ENCODE results near the gene BRD3.

The BRD3 gene

DNA sequence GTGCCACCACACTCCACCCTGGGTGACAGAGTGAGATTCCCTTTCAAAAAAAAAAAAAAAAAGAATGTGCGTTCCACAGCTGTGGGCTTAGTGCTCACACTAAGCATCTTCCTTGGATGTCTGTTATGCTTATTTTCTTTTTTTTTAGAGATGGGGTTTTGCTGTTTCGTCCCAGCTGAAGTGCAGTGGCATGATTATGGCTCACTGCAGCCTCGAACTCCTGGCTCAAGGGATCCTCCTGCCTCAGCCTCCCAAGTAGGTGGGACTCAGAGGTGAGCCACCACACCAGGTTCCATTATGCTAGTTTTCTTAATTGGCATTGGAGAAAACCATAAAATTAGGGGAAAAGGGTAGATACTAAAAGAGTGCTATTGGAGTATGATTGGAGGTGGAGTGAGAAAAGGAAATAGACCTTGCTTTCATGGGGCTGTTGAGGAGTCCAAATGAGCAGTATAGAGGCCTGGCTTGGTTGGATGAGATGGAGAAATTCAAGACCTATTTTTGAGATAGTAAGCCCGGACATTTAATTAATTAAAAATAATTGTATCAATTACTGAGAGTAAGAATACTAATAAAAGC is 43.5 kb downstream of the BRD3 start:
- no peak for DNase-seq (ENCODE audit: low spot score)

DNA sequence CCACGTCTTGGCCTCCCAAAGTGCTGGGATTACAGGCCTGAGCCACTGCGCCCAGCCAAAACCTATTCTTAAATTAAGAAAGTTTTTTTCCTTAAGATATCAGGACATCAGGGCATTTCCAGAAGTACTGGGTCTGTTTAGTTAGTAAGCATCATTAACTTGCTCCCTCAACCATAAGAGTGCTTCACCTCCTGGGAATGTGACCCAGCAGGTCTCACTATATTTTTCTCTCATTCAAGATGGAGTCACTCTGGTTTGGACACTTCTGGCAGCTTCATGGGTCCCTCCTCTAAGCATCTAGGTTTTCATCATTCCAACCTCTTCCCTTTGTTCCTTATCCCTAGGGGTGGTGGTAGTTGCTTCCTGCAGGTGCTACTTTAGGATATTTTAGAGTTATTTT is 52.9 kb downstream of the BRD3 start:
- DNase-seq (ENCODE audit: low spot score) = no peak

DNA sequence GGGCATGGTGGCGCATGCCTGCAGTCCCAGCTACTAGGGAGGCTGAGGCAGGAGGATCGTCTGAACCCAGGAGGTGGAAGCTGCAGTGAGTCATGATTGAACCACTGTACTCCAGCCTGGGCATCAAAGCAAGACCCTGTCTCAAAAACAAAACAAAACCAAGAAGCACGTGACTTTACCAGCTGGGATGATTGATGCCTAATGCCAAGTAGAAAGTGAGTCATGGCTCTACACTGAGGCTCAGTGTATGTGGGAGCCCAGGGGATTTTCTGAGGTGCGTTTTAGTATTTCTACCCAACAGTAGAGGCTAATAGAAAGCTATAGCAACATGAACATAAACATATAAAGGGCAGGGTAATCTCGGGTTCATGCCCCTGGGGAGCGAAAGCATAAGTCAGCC is 56.4 kb downstream of the BRD3 start:
- no peak for DNase-seq (ENCODE audit: low spot score)

DNA sequence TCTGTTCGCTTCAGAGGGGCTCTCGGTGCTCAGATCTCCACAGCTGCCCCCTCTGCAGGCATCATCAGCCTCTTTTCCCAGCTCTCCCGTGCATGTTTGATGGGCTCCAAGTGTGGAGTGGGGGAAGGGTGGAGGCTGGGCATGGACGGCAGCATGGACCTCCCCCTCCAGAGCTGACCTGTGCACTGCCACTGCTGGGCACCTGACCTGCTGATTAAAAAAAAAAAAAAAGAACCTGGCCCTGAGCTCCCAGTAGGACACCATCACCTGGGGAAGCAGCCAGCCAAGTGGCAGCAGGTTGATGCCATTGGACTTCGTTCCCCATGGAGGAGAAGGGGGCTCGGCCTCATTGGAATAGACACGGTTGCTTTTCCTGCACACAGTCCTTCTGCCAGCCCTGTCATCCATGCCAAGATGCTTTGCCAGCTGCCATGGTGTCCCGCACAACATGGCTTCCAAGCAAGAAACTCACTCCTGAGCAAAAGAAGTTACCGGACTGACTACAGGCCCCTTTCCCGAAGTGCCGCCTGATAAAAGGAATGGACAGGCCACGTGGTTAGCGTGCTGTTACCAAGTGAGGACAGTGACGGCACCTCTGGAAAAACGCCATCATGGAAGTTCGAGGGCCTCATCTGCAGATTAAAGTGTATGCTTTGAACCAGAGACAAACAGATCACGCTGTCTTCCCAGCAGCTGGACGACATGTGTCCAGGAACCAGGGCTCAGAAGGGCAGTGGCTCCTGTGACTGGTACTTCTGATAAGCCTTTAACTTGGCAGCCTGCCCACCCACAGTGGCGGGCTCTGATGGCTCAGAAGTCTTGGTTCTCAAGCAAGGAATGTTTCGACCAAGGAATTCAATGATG is 57.3 kb downstream of the BRD3 start:
- peak; percentile 32 for DNase-seq (ENCODE audit: low spot score)

DNA sequence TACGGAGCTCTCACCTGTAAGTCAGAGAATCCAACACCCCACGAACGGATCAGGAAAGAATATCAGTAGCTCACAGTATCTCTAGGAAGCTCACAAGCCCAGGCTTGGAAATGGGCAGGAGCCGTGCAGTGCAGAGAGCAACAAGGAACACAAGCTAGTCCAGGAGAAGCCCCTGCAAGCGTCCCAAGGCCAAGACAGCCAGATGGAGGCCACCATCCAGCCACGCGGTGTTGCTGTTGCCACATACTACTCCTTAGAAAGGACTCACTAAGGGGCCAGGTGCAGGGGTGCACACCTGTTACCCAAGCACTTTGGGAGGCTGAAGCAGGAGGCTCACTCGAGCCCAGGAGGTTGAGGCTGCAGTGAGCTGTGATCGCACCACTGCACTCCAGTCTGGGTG is 60.3 kb downstream of the BRD3 start:
- DNase-seq (ENCODE audit: low spot score) = no peak

DNA sequence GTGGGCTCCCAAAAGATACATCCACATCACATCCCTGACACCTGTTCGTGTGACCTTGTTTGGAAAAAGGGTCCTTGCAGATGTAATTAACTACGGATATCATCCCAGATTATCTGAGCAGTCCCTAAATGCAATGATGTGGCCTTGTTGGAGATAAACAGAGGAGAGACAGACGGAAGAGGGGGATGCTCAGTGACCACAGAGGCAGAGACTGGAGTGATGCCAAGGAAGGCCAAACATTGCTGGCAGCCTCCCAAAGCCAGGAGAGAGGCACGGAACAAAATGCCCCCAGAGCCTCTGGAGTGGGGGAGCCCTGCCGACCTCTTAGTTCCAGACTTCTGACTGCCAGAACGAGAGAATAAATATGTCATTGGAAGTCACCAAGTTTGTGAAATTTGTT is 60.7 kb downstream of the BRD3 start:
- DNase-seq (ENCODE audit: low spot score) = no peak

DNA sequence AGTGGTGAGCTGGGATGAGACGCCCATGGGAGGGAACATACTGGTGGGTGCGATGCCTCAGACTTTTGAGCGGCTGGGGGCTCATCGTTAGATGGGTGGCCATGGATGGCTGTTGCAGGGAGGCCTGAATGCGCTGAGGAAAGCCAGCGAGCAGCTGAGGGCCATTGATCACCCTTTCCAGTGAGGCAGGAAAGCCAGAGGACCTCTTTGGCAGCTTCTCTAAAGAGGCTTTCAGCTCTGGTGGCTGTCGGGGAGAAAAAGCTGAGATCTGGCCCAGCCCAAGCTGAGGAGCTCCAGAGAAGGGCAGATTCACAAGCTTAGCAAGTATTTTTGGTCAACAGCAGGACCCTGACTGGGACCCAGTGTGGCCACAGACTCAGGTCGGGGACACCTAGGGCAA is 62.4 kb downstream of the BRD3 start:
- no peak for DNase-seq (ENCODE audit: low spot score)

DNA sequence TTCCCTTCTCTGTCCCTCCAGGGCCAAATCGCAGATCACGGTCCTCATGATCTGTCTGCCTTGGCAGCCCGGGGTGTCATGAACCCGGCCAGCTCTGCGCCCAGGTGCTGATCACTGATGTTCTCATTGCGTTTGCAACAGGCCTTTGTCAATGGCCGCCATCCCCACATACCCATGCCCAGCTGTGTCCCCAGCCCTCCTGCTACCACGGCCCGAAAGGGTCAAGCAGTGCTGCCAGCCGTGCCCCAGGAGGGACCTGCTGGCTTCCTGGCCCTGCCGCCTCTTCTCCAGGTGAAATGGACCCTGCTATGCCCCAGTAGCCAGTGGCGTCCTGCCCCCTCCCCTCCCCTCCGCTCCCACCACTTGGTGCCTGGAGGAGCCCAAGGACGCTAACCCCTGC is 62.9 kb downstream of the BRD3 start:
- no peak for DNase-seq (ENCODE audit: low spot score)

DNA sequence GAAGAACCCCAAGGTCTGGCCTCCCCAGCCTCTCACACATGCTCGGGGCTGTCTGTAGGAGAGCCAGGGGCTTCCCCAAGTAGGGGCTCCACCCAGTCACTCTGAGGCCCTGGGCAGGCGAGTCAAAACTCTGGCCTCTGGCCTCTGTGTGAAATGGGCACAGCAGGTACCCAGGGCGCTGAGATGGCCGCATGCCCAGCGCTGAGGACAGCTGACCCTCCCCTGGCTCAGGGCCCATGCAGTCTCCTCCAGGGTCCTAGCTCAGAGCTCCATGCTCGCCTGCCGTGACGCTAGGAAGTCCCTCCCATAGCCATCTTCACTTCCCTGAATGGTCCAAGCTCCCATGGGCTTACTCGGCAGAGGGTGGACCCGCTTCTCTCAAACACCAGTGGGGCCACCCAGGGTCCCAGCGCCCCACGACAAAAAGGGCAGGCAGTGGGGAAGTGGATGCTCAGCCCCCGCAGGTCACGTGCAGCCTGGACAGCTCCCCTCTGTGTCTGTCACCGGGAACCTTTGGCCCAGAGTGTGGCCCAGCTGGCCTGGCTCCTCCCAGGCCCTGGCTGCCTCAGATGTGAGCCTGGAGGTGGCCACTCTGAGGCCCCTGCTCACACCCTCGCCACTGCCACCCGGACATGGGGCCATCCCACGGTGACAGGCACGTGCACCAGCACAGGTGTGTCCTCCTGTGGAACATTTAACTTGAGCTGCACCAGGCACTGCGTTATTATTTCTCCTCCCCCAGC is 63.5 kb downstream of the BRD3 start:
- no peak for DNase-seq (ENCODE audit: low spot score)

DNA sequence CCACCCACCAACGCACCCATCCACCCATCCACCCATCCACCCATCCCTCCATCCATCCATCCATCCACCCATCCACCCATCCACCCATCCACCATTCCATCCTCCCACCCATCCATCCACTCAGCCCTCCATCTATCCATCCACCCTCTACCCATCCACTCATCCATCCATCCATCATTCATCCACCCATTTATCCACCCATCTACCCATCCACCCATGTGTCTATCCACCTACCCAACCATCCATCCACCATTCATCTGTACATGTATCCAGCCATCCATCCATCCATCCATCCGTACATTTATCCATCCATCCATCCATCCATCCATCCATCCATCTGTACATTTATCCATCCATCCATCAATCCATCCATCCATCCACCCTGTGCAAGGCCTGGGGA is 64.6 kb downstream of the BRD3 start:
- DNase-seq (ENCODE audit: low spot score) = no peak

DNA sequence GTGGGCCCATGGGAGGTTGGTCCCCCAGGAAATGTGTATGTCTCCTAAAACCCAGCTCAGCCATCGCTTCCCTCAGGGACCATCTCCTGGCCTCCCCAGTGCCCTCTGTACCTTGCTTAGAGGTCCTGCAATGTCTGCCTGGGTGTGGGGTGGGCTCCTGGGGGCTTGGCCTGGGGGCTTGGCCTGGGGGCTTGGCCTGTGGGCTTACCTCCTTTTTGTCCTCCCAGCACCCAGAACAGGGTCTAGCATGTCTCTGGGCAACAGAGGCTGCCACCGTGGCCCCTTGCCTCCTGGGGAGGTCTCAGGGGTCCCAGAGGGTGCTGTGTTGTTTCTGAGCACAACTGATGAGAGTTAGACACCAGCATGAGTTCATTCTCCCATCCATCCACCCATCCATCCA is 65.0 kb downstream of the BRD3 start:
- no peak for DNase-seq (ENCODE audit: low spot score)

DNA sequence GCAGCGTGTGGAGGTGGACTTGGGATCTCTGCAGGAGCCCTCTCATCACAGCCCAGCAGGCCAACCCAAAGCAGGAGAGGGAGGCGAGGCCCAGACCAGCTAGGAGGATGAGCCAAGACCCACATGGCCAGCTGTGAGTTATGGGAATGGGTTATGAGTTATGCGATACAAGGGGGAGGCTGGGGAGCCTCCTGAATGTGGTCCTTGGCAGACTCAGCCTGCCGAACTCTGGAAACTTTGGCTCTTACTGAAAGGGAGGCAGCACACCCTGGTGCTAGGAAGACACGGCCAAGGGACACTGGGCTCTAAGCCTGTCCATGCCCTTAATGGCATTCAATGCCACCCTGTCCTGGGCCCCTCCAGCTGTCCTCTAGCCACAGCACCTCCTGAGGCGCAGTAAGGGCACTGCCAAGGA is 68.0 kb downstream of the BRD3 start:
- DNase-seq (ENCODE audit: low spot score) = peak; percentile 4

DNA sequence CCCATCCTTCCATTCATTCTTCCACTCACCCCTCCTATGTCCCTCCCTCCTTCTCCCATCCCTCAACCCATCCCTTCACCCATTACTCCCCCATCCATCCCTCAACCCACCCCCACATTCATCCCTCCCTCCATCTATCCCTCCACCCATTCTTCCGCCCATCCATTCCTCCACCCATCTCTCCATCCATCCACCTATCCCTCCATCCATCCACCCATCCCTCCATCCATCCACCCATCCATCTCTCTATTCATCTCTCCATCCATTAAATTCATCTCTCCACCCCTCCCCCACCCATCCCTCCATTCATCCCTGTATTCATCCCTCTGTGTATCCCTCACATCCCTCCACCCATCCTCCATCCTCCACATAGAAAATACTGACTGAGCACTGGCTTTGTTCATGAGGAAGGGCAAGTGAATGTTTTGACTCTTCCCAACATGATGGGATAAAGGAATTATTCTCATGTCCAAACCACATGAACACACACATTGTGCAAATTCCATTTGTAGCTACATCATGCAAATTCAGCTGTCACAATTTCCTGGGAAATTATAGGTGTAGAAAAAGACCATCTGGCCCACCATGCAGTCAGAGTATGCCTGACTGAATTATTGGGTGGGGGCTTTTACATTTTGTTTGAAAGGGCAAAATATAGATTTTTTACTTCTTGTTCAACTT is 68.8 kb downstream of the BRD3 start:
- peak; percentile 41 for DNase-seq (ENCODE audit: low spot score)

DNA sequence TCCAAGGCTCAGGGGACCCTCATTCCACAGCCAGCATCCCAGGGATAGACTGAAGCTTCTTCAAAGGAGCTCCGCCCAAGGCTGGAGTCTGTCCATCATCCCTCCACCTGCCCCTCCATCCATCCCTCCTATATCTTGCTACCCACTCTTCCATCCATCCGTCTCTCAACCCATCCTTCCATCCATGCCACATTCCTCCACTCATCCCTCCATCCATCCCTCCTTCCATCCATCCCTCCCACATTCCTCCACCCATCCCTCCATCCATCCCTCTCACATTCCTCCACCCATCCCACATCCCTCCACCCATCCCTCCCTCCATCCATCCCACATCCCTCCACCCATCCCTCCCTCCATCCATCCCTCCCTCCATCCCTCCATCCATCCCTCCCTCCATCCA is 70.2 kb downstream of the BRD3 start:
- no peak for DNase-seq (ENCODE audit: low spot score)

DNA sequence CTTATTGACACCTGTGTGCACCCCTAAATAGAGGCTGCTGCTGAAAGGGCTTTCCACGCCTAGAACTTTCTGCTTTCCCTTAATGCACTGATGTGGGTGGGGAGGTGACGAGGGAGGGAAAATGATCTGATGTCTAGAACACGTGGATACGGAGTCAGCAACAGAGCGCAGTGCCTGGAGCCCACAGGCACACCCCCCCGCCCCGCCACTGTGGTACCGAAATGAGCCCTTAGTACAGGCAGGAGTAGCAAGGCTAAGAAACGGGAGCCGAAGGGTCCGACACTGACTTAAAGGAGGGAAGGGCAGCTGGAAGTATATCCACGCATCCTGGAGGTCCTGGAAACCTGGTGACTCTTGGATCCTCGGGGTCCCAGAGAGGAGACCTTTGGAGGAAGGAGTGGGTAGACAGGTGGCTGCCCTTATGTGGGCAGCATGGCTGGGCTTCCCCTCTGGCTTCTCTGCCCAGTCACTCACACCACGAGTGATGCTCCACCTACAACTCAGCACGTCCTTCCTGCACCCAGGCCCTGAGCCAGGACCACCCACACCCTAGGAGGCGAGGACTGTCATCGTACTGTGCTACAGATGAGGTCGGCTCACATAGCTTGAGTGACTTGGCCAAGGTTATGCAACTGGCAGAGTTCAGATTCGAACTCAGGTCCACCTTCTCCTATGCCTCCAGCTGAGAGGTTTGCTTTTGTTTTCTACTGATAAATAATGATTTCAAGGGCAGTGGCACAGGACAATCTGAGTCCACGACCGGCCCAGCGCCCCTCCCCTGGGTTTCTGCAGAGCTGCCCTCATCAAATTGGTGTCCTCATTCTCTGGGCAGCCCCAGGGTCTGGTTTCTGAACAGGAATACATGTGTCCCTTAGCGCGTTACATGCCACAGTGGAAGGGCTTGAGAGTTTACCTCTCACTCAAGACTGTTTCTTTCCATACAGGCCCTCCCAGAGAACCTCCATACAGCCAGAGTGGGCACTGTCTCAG is 71.0 kb downstream of the BRD3 start:
- DNase-seq (ENCODE audit: low spot score) = no peak

DNA sequence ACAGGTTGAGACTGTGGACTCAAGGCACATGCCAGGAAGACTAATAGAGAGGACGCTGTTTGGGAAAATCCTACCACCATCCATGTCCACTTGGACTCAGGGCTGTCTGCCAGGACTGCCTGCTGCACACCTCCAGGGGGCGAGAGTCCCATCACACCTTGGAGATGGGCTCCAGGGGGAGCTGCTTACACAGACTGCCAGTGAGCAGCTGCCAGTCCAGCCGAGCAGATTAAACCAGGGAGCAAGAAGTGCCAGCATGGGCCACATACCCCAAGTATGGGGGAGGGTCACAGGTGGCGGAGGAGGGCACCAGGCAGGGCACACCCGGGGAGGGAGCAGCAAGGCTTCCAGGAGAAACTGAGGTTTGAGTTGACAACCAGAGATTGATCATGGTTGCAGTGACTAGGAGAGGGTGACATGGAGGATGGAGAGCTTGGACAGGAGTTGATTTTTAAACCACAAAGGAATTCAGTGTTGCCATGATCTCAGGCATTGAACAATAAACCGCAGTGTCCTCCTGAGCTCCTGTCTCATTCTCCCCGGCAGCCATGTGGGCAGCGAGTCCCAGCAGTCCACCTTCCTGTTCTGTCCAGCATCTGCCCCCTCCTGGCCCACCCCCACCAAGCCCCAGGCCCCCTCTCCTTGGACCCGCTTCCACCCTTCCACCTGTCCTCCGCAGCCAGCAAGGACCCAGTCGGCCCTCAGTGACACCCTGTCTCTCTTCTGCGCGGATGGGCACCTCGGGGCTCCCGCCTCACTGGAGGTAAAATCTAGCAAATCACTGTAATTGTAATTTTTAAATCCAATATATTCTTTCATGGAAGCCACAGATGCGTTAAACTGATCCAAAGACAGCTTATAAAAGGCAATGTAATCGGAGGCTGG is 72.6 kb downstream of the BRD3 start:
- DNase-seq (ENCODE audit: low spot score) = peak; percentile 38

DNA sequence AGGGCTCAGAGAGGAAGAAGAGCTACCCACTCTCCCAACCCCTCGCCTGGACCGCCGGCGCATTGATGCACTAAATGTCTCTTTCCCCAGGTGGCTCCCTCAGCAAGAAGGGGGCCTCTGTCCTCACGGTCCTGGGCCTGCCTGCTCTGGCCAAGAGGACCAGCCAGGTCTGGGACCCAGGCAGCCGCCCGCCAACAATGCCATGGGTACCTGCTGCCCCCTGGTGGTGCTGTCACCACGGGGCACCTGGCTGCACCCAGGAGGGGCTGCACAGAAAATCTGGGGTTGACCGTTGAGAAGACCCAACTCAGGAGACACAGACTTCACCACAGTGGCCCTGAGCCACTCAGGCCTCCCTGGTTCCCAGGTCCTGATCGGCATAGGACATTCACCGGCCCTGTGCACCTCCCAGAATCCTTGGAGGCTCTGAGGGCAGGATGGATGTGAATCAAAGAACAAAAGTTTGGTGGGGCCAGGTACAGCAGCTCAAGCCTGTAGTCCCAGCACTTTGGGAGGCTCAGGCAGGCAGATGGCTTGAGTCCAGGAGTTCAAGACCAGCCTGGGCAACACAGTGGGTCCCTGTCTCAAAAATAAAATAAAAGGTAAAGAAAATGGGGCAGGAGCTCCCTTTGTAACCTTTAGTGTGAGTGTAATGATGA is 73.3 kb downstream of the BRD3 start:
- peak; percentile 82 for DNase-seq (ENCODE audit: low spot score)

DNA sequence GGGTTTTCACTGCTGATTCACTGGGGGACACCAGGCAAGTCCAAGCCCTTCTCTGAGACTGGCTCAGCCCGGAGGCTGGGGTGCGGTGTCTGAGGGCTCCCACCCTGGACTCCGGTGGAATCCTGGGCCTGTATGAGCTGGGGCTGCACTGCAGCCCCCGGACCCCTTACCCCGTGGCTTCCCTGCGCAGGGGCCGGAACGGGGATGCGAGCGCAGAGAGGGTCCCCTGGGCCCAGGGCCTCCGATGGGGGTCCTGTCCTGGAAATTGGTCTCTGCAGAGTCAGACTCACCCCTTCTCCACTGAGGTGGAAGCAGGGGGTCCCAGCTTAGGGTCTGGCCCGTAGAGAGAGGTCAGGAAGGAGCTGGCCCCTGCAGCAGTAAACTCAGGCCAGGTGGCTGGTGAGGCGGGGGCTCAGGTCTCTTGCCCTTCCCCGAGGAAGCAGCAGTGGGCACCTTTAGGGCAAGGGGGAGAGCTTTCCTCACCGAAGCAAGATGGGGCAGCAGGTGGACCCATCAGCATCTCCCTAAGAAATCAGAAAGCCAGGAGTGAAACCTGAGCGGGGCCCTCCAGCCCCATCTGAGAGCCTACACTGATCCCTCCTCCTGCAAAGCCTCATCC is 74.1 kb downstream of the BRD3 start:
- no peak for DNase-seq (ENCODE audit: low spot score)

Measured in AG08395 (cell line).